Lower leg skin (tissue), 4 donors: ENCODE results near the gene FAM200B. TPM values are rescaled to one million over a fixed set of nuclear protein-coding genes. Genes with fewer than 3 reads are reported as not detected.

ENCODE experiments used
- DNase-seq, 2 donors: peaks; one replicate each; pipeline ENCODE4 v3.0.0-alpha.2; 2019; ENCODE audit warnings: low spot score in 2 of 2
- H3K4me3 ChIP-seq: fragments of 200-600 bp; sonication (generic); 2 replicates; pipeline ENCODE4 v1.5.1; 2017; ENCODE audit warnings: mild to moderate bottlenecking, low read depth; ENCODE audit not compliant: poor library complexity, severe bottlenecking
- POLR2A ChIP-seq, 2 donors: fragments of 450-650 bp; IDR thresholded peaks; one replicate each; pipeline ENCODE4 v1.6.1; 2016 to 2017; ENCODE audit warnings: antibody characterized with exemption in 2 of 2, mild to moderate bottlenecking in 1 of 2, moderate library complexity in 1 of 2
- WGBS, 2 donors: methylation state at CpG; one replicate each; pipeline ENCODE4 v1.1.5; 2018; 5-methylcytosine and 5-hydroxymethylcytosine counted together
- intact Hi-C: fragments of 100-400 bp; cut with DNase I; formaldehyde crosslinking; loops from one replicate; pipeline ENCODE4 v1.15.0; 2023; ENCODE audit warnings: low total_unique reads
- total RNA-seq, 4 donors: library from RNA; depleted of rRNA; stranded (reverse); fragments of >200 nt; gene quantifications; one replicate each; pipeline ENCODE4 v1.1.0, GENCODE V29; 2016
- TF ChIP-seq, protein P1 (sequence below), 3 donors: fragments of 450-650 bp; IDR thresholded peaks; one replicate each; pipeline ENCODE4 v1.5.1; 2016; ENCODE audit warnings: antibody characterized with exemption in 3 of 3, mild to moderate bottlenecking in 3 of 3, moderate library complexity in 2 of 3

FAM200B gene
- total RNA-seq, 4 donors from 2014 or later = 19.1 to 37.2 (median 28.9) TPM

GRCh38 chr4:15670576-15670975 lies 11.1 kb upstream of the FAM200B start:
- no peak for TF ChIP-seq POLR2A (IDR thresholded peaks at IDR 0.05)
- TF ChIP-seq, protein P1, sequence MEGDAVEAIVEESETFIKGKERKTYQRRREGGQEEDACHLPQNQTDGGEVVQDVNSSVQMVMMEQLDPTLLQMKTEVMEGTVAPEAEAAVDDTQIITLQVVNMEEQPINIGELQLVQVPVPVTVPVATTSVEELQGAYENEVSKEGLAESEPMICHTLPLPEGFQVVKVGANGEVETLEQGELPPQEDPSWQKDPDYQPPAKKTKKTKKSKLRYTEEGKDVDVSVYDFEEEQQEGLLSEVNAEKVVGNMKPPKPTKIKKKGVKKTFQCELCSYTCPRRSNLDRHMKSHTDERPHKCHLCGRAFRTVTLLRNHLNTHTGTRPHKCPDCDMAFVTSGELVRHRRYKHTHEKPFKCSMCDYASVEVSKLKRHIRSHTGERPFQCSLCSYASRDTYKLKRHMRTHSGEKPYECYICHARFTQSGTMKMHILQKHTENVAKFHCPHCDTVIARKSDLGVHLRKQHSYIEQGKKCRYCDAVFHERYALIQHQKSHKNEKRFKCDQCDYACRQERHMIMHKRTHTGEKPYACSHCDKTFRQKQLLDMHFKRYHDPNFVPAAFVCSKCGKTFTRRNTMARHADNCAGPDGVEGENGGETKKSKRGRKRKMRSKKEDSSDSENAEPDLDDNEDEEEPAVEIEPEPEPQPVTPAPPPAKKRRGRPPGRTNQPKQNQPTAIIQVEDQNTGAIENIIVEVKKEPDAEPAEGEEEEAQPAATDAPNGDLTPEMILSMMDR (IDR thresholded peaks at IDR 0.05) = no peak
- H3K4me3 ChIP-seq = no peak overlapping the region
- no peak for DNase-seq
- intact Hi-C loops = loop anchor here (10.0 kb wide), 1 partner anchor 234 kb away; no protein-coding TSS in a partner anchor
- WGBS, 2 donors = 93 to 98% methylated on average over 3 of the region's 3 CpGs

- 90 to 95% methylated on average over 3 of the region's 3 CpGs for WGBS, 2 donors
- H3K4me3 ChIP-seq = no peak overlapping the region
- no peak for DNase-seq
- intact Hi-C loops = loop anchor here (10.0 kb wide), 1 partner anchor 233 kb away; no protein-coding TSS in a partner anchor
- TF ChIP-seq POLR2A (IDR thresholded peaks at IDR 0.05) = no peak
- TF ChIP-seq, protein P1 (IDR thresholded peaks at IDR 0.05) = no peak
Observed at GRCh38 chr4:15672101-15672500, 9.5 kb upstream of the FAM200B start.

DNA sequence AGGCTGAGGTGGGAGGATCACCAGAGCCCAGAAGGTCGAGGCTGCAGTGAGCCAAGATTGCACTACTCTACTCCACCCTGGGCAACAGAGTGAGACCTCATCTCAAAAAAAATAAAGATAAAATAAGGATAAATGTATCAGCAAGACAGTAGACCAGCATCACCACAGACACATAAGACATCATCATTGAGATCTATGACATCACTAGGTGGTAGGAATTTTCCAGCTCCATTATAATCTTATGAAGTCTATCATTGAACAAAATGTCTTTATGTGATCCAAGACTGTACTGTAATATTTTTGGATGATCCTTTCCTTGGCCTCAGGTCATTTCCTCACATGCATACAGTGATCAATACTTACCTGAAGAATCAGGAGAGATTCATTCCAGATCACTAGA lies 8.3 kb upstream of the FAM200B start:
- intact Hi-C loops = loop anchor here (10.0 kb wide), 1 partner anchor 231 kb away; no protein-coding TSS in a partner anchor
- no peak overlapping the region for H3K4me3 ChIP-seq
- WGBS, 2 donors = 85 to 95% methylated on average over 1 of the region's 1 CpG
- TF ChIP-seq, protein P1 (IDR thresholded peaks at IDR 0.05) = no peak
- no peak for TF ChIP-seq POLR2A (IDR thresholded peaks at IDR 0.05)
- DNase-seq = no peak

DNA sequence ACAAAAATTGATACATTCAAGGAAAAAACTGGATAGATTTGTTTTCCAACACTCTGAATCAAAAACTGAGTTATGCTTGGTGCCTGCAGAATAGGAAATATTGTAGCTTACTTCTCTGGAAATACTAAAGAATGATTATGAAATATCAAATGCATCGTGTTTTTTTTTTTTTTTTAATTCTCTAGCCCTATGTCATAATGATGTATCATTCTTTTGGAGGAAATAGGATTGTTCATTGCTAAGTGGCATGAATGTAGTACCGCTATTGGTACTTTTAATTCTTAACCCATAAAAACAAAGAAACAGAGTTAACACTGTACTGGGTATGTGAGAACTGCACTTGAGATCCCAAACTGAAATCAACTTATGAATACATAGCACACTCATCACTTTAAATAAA lies 7.6 kb upstream of the FAM200B start:
- no peak for TF ChIP-seq POLR2A (IDR thresholded peaks at IDR 0.05)
- TF ChIP-seq, protein P1 (IDR thresholded peaks at IDR 0.05) = no peak
- no peak overlapping the region for H3K4me3 ChIP-seq
- WGBS, 2 donors = 81 to 87% methylated on average over 2 of the region's 2 CpGs
- intact Hi-C loops = loop anchor here (10.0 kb wide), 1 partner anchor 231 kb away; no protein-coding TSS in a partner anchor
- DNase-seq = no peak

GRCh38 chr4:15674926-15675325 lies 6.7 kb upstream of the FAM200B start:
- no peak for TF ChIP-seq POLR2A (IDR thresholded peaks at IDR 0.05)
- TF ChIP-seq, protein P1 (IDR thresholded peaks at IDR 0.05) = no peak
- no peak overlapping the region for H3K4me3 ChIP-seq
- intact Hi-C loops = loop anchor here (10.0 kb wide), 1 partner anchor 230 kb away; no protein-coding TSS in a partner anchor
- no peak for DNase-seq
- WGBS, 2 donors = 91 to 94% methylated on average over 4 of the region's 4 CpGs

DNA sequence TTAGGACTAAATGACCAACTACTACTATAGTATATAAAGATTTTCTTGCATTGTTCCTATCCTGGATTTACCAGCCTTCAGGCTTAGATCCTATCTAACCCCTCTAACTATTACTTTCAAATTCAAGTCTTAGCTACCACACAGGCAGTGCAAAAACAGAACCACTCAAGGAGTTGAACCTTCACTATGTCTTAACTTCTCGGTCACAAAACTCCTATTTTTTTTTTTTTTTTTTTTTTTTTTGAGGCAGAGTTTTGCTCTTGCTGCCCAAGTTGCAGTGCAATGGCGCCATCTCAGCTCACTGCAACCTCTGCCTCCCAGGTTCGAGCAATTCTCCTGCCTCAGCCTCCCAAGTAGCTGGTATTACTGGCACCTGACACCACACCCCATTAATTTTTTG lies 6.3 kb upstream of the FAM200B start:
- 90 to 94% methylated on average over 3 of the region's 3 CpGs for WGBS, 2 donors
- no peak for DNase-seq
- intact Hi-C loops = loop anchor here (10.0 kb wide), 1 partner anchor 229 kb away; no protein-coding TSS in a partner anchor
- no peak overlapping the region for H3K4me3 ChIP-seq
- no peak for TF ChIP-seq POLR2A (IDR thresholded peaks at IDR 0.05)
- TF ChIP-seq, protein P1 (IDR thresholded peaks at IDR 0.05) = no peak
